IPS DF 4.7 (cell line): ENCODE results near the gene CCT6A.
"Not testable (repeated sequence)": the region's sequence is repeated elsewhere in the genome, so short reads cannot be mapped to it uniquely, and the experiment has no call there.

Experiments
- DNase-seq: peaks from one replicate; pipeline ENCODE4 v3.0.0-alpha.2; 2013; ENCODE audit warnings: low spot score; ENCODE audit errors: extremely low read depth

CCT6A gene

DNA sequence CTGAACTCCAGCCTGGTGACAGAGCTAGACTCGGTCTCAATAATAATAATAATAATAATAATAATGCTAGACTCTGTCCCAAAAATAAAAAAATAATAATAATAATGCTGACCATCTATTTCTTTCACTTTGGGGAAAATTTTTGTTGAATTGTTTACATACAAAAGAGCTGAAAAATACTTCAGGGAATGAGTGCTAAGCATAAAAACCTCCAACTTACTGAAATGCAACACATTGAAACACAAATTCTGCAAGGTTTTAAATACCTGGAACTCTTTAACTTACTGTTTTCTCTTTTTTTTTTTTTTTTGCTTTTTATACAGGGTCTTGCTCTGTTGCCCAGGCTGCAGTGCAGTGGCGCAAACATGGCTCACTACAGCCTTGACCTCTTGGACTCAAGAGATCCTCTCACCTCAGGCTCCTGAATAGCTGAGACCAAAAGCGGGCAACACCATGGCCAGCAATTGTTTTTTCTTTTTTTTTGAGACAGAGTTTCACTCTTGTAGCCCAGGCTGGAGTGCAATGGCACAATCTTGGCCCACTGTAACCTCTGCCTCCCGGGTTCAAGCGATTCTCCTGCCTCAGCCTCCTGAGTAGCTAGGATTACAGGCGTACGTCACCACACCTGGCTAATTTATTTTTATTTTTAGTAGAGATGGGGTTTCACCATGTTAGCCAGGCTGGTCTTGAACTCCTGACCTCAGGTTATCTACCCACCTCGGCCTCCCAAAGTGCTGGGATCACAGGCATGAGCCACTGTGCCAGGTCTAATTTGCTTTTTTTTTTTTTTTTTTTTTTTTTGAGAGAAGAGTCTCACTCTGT, 46.8 kb downstream of the CCT6A start:
- DNase-seq = not testable (repeated sequence)

DNA sequence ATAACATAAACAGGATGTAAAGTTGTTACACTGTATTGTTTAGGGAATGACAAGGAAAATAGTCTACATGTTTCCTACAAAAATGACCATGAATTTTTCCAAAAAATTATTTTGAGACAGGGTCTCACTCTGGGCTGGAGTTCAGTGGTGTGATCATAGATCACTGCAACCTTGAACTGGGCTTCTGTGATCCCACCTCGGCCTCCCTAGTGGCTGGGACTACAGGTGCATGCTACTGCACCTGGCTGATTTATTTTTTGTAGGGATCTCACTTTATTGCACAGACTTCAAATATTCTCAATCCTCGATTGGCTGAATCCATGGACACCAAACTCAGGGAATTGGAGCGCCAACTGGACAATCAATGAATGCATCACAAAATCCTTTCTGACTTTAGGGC, 48.1 kb downstream of the CCT6A start:
- DNase-seq = no peak

DNA sequence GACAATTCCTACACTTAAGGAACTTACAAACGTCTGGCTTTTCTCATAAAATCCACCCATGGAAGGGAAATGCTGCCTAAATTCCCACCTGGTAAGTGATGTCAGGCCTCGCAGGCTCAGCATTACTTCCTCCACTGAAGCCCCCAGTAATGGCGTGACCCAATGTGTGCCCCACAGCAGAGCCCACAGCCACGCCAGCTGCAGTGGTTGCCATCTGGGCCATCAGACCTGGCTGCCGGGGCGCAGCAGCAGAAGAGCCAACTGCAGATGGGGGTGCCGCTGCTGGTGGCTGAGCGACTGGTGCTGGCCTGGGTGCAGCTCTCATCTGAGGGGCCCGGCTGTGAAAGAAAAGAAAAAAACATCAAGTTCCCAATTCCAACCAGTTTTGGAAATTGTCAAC, 52.6 kb downstream of the CCT6A start:
- not testable (repeated sequence) for DNase-seq

DNA sequence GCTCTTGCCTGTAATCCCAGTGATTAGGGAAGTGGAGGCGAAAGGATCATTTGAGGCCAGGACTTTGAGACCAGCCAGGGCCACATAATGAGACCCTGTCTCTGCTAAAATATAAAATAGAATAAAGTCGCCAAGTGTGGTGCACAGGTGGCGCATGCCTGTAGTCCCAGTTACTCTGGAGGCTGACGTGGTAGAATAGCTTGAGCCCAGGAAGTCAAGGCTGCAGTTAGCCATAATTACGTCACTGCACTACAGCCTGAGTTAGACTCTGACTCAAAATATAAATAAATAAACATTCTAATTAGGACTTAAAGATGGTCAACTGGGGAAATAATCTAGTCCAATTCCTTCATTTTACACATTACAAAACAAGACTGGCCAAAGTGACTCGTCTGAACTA, 53.9 kb downstream of the CCT6A start:
- DNase-seq = no peak

DNA sequence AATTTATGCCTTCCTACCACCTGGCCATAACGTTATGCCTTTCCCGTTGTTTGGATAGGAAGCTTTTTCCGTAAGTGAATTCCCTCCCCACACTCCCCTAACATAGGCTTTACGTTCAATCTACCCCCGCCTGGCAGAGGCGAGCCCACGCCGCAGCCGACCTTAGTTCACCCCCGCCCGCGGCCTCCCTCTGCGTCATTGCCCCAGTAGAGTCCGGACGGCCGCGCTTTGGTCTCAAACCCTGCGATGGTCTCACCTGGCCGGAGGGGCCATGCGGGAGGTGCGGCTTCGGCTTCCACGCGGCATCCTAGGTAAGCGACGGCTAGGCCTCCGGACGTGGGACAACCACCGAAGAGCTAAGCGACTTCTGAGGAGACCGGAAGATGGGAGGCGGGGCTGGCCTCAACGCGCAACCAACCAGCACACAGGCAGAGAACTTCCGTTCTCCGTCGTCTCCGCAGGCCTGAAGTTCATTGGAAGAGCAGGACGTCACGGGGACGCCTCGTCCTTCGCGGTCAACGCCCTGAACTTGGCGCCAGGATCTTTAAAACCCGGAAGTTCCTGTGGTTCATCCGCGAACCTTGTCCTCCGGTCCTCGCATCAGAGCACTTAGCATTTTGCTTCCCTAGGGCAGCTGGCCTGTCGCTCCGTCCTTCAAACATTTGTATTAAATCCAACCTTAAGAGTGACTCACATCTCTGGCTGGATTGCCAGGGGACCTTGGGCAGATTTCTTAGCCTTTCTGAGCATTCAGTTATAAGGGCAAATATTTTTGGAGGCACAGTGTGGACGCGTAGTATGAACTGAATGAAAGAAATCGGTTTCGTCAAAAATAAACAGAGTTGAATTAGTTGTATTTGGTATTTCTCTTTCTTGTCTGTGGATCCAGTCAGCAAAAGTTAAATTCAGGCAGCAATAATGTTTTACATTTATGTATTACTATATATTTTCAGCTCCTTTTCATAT, 54.8 kb downstream of the CCT6A start, which contains the start of gene CHCHD2:
TSS of gene CHCHD2 (minus strand) at position 369 of the 966 bp plus-strand sequence. CDS start at position 306, 63 bp downstream.
- no peak for DNase-seq

DNA sequence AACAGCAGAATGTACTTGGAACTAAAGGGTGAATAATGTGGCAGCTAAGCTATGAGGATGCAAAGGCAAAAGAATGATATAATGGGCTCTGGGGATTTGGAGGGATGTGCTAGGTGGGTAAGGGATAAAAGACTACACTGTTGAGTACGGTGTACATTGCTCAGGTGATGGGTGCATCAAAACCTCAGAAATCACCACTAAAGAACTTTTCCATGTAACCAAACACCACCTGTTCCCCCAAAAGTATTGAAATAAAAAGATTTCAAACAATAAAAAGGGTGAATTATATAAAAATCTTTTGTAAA, 56.3 kb downstream of the CCT6A start:
- DNase-seq = no peak

DNA sequence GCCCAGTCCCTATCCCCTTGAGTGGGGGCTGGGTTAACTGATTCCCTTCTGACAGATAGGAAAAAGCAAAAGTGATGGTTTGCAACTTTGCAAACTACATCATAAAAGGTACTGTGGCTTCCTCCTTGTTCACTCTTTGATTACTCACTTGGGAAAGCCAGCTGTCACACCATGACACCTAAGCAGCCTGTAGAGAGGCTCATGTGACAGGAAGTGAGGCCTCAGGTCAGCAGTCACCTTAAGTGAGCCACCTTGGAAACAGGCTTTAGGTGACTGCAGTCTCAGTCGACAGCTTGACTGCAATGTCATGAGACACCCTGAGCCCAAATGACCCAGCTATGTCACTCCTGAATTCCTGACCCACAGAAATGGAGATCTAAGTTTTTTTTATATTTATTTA, 59.0 kb downstream of the CCT6A start:
- DNase-seq = no peak

DNA sequence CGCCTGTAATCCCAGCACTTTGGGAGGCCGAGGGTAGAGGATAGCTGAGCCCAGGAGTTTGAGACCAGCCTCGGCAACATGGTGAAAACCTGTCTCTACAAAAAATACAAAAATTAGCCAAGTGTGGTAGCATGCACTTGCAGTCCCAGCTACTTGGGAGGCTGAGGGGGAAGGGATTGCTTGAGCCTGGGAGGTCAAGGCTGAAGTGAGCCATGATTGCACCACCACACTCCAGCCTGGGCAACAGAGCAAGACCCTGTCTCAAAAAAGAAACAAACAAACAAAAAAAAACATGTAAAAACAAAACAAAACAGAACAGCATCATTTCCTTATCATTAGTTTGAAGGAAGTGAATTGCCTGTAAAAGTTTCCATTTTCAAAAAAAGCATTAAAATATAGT, 60.7 kb downstream of the CCT6A start:
- DNase-seq = not testable (repeated sequence)
